HEK293 (cell line): ENCODE results near the gene PRKCQ.

Source experiments
- PATZ1 ChIP-seq: fragments of 450-650 bp; formaldehyde crosslinking; IDR thresholded peaks from 2 replicates; pipeline ENCODE4 v1.5.1; 2016; ENCODE audit warnings: missing biosample characterization, missing genetic modification characterization
- ZBTB11 ChIP-seq: fragments of 450-650 bp; formaldehyde crosslinking; conservative IDR thresholded peaks from 2 replicates; pipeline ENCODE4 v1.5.1; 2016; ENCODE audit warnings: low read depth, missing biosample characterization, missing genetic modification characterization
- ZNF24 ChIP-seq: fragments of 450-650 bp; formaldehyde crosslinking; IDR thresholded peaks from 2 replicates; pipeline ENCODE4 v1.5.1; 2016; ENCODE audit warnings: missing biosample characterization, missing genetic modification characterization
- ZNF274 ChIP-seq, 2 experiments: fragments of 200-500 bp in 1 of 2; fragments of 450-650 bp in 1 of 2; sonication (Bioruptor generic) in 1 of 2; formaldehyde crosslinking in 1 of 2; IDR thresholded peaks; 2 replicates each; pipeline versions ENCODE4 v1.5.1 to v1.6.1; 2014 to 2016; ENCODE audit warnings: borderline replicate concordance in 1 of 2, inconsistent platforms in 1 of 2, low read length in 1 of 2, missing biosample characterization in 1 of 2, missing genetic modification characterization in 1 of 2
- ZNF510 ChIP-seq: fragments of 450-650 bp; formaldehyde crosslinking; IDR thresholded peaks from 2 replicates; pipeline ENCODE4 v1.5.1; 2018; ENCODE audit warnings: mild to moderate bottlenecking, missing genetic modification characterization, missing biosample characterization; ENCODE audit not compliant: insufficient replicate concordance
- TF ChIP-seq, protein P1 (sequence below): fragments of 450-650 bp; formaldehyde crosslinking; IDR thresholded peaks from 2 replicates; pipeline ENCODE4 v1.5.1; 2016; ENCODE audit warnings: missing biosample characterization, missing genetic modification characterization

DNA sequence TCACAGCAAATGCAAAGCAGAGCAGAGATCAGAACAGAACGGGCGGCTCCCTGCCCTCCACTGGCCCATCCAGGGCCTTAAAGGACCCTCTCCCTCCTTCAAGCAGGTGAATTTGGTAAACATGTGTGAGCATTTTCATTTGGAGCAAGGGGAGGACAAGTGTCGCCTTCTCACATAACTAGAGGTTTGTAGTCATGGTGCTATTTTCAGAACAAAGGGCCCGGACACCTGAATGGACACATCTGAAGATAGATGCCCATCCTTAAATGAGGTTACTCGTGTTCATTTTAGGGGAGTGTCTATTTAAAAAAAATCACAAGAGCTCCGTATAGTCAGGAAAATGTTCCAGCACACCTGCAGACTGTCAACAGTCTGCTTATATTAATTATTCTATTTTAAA, 153.8 kb downstream of the PRKCQ start:
- TF ChIP-seq ZNF274 (IDR thresholded peaks at IDR 0.05; ENCODE audit: low read length) (no peak), ZNF274 (tag by site-specific recombination; IDR thresholded peaks at IDR 0.05; ENCODE audit: borderline replicate concordance) (no peak), ZNF510 (tag by site-specific recombination) (no peak), ZNF24 (tag by site-specific recombination) (no peak), ZBTB11 (no peak), PATZ1 (tag by site-specific recombination) (no peak)
- TF ChIP-seq, protein P1, sequence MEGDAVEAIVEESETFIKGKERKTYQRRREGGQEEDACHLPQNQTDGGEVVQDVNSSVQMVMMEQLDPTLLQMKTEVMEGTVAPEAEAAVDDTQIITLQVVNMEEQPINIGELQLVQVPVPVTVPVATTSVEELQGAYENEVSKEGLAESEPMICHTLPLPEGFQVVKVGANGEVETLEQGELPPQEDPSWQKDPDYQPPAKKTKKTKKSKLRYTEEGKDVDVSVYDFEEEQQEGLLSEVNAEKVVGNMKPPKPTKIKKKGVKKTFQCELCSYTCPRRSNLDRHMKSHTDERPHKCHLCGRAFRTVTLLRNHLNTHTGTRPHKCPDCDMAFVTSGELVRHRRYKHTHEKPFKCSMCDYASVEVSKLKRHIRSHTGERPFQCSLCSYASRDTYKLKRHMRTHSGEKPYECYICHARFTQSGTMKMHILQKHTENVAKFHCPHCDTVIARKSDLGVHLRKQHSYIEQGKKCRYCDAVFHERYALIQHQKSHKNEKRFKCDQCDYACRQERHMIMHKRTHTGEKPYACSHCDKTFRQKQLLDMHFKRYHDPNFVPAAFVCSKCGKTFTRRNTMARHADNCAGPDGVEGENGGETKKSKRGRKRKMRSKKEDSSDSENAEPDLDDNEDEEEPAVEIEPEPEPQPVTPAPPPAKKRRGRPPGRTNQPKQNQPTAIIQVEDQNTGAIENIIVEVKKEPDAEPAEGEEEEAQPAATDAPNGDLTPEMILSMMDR (tag by site-specific recombination) = no peak
